Caco-2 (cell line): ENCODE results near the gene EMD. TPM values are rescaled to one million over a fixed set of nuclear protein-coding genes. Genes with fewer than 3 reads are reported as not detected.

Source experiments
- BruUV-seq: library from RNA; stranded (reverse); fragments of 400-500 nt; replicated peaks from 2 replicates; lab custom pipeline; 2021; lab: Mats Ljungman, UMichigan
- CTCF ChIA-PET: fragments of 300-600 bp; sonication (Branson Sonifier 250); formaldehyde crosslinking; loops from one replicate; lab custom pipeline; 2022; ENCODE audit warnings: antibody characterized with exemption; lab: Charles Lee
- POLR2A ChIA-PET: fragments of 300-600 bp; sonication (Branson Sonifier 250); formaldehyde crosslinking; loops from one replicate; lab custom pipeline; 2022; ENCODE audit warnings: antibody characterized with exemption; lab: Charles Lee
- DNase-seq, 2 experiments: peaks; one replicate each; pipeline versions ENCODE4 v3.0.0 to v3.0.0-alpha.2; 2020 to 2022
- H3K27me3 ChIP-seq: replicated peaks from 2 replicates; pipeline ENCODE4 v1.6.0; 2011; ENCODE audit warnings: low read length; ENCODE audit not compliant: control insufficient read depth, insufficient read depth
- H3K36me3 ChIP-seq: 2 replicates; pipeline ENCODE4 v1.5.1; 2011; ENCODE audit warnings: low read length; ENCODE audit not compliant: control insufficient read depth, insufficient read depth
- H3K4me1 ChIP-seq: fragments of 250-450 bp; sonication (Bioruptor Pico); 2 replicates; pipeline ENCODE4 v1.5.1; 2020; ENCODE audit warnings: mild to moderate bottlenecking
- H3K4me3 ChIP-seq: 2 replicates; pipeline ENCODE4 v1.5.1; 2011; ENCODE audit warnings: low read depth, mild to moderate bottlenecking, control low read depth, low read length
- H3K9me3 ChIP-seq: fragments of 250-450 bp; sonication (Bioruptor Pico); 2 replicates; pipeline ENCODE4 v1.5.1; 2020; ENCODE audit warnings: mild to moderate bottlenecking, moderate library complexity
- H3K27ac Mint-ChIP-seq: one replicate; pipeline ENCODE4 v1.8.0; 2022; ENCODE audit warnings: mixed read lengths; ENCODE audit not compliant: unreplicated experiment
- H3K27me3 Mint-ChIP-seq: one replicate; pipeline ENCODE4 v1.8.0; 2022; ENCODE audit warnings: mixed read lengths; ENCODE audit not compliant: insufficient read depth, unreplicated experiment
- H3K36me3 Mint-ChIP-seq: one replicate; pipeline ENCODE4 v1.8.0; 2022; ENCODE audit warnings: mild to moderate bottlenecking, mixed read lengths; ENCODE audit not compliant: insufficient read depth, unreplicated experiment
- H3K4me1 Mint-ChIP-seq: one replicate; pipeline ENCODE4 v1.8.0; 2022; ENCODE audit warnings: low read depth, mixed read lengths; ENCODE audit not compliant: unreplicated experiment
- H3K4me3 Mint-ChIP-seq: one replicate; pipeline ENCODE4 v1.8.0; 2022; ENCODE audit warnings: mild to moderate bottlenecking, moderate library complexity, mixed read lengths; ENCODE audit not compliant: unreplicated experiment
- H3K9me3 Mint-ChIP-seq: one replicate; pipeline ENCODE4 v1.8.0; 2022; ENCODE audit warnings: mixed read lengths; ENCODE audit not compliant: unreplicated experiment
- intact Hi-C: fragments of 100-400 bp; cut with micrococcal nuclease; formaldehyde crosslinking; loops from one replicate; pipeline ENCODE4 v1.10.0; 2022; ENCODE audit not compliant: unreplicated experiment
- total RNA-seq: library from RNA; stranded (reverse); gene quantifications from 2 replicates; pipeline ENCODE4 v1.2.3, GENCODE V29; 2022
- TF ChIP-seq, protein P1 (sequence below), 2 experiments: fragments of 200-600 bp in 1 of 2; IDR thresholded peaks; 1 replicate in 1 of 2; 2 replicates in 1 of 2; pipeline versions ENCODE4 v1.5.1 to v1.8.0; 2011 to 2022; ENCODE audit warnings: antibody characterized with exemption in 1 of 2, control low read depth in 1 of 2, inconsistent platforms in 1 of 2, low read depth in 1 of 2, low read length in 1 of 2, mild to moderate bottlenecking in 1 of 2, moderate library complexity in 1 of 2; ENCODE audit not compliant: insufficient read depth in 1 of 2, severe bottlenecking in 1 of 2, unreplicated experiment in 1 of 2

EMD gene
- total RNA-seq, 1 experiment from 2014 or later, result 70.1 TPM

DNA sequence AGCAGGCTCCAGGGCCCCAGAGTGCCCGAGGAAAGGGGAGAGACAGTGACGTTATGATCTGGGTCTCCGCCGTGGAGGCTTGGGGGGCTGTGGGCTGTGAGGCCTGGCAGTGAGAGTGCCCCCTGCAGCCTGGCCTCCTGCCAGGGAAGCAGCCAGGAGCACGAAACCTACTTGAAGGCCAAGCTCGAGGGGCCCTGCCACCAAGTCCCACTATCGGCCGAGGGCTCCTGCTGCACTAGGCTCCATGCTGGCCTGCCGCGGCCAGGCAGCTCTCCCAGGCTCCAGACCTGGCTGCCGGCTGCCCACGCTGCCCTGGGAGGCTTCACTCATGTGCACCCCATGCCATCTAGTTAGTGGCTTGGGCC lies 23.3 kb upstream of the EMD start:
- intact Hi-C loops, result no loop called here
- no peak overlapping the region for H3K4me3 Mint-ChIP-seq
- DNase-seq, result no peak
- Histone ChIP-seq H3K4me1 (no peaks in the 10 kb centered on the region), H3K27me3 (no peaks in the 10 kb centered on the region), H3K36me3 (peaks cover 3% of the 10 kb centered on the region), H3K4me3 (no peak overlapping the region), H3K9me3 (no peaks in the 10 kb centered on the region)
- H3K27ac Mint-ChIP-seq, result no peak overlapping the region
- TF ChIP-seq, protein P1, sequence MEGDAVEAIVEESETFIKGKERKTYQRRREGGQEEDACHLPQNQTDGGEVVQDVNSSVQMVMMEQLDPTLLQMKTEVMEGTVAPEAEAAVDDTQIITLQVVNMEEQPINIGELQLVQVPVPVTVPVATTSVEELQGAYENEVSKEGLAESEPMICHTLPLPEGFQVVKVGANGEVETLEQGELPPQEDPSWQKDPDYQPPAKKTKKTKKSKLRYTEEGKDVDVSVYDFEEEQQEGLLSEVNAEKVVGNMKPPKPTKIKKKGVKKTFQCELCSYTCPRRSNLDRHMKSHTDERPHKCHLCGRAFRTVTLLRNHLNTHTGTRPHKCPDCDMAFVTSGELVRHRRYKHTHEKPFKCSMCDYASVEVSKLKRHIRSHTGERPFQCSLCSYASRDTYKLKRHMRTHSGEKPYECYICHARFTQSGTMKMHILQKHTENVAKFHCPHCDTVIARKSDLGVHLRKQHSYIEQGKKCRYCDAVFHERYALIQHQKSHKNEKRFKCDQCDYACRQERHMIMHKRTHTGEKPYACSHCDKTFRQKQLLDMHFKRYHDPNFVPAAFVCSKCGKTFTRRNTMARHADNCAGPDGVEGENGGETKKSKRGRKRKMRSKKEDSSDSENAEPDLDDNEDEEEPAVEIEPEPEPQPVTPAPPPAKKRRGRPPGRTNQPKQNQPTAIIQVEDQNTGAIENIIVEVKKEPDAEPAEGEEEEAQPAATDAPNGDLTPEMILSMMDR (IDR thresholded peaks at IDR 0.05; ENCODE audit: insufficient read depth in 1 of 2, low read depth in 1 of 2, low read length in 1 of 2, severe bottlenecking in 1 of 2, unreplicated experiment in 1 of 2), result no peak
- ChIA-PET POLR2A (no interaction called here), CTCF (no interaction called here)
- BruUV-seq, result no TSS peak
- no peaks in the 10 kb centered on the region for H3K9me3 Mint-ChIP-seq
- no peaks in the 10 kb centered on the region for H3K4me1 Mint-ChIP-seq
- H3K36me3 Mint-ChIP-seq, result peaks cover 86% of the 10 kb centered on the region
- H3K27me3 Mint-ChIP-seq, result no peaks in the 10 kb centered on the region

DNA sequence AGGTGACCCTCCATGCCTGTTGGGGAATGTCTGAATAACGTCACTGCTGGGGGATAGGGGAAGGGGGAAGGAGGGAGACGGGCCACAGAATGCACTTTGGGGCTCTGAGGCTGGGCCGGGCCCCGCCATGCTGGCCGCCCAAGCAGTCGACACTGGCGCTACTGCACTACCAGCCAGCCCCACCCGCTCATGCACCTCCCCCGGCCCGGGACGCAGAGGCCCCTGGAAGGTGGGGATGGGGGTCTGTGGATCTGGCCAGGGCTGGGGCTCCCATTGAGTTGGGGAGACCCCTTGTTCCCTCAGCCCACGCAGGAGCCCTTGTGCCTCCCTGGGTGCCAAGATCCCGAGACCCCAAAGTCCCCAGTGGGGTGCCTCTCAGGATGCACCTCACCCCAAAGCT lies 22.5 kb upstream of the EMD start:
- H3K9me3 Mint-ChIP-seq, result no peaks in the 10 kb centered on the region
- no peak overlapping the region for H3K4me3 Mint-ChIP-seq
- H3K4me1 Mint-ChIP-seq, result no peaks in the 10 kb centered on the region
- POLR2A ChIA-PET, result no interaction called here
- no peak for DNase-seq
- H3K4me1 ChIP-seq, result no peaks in the 10 kb centered on the region
- CTCF ChIA-PET, result no interaction called here
- TF ChIP-seq, protein P1 (IDR thresholded peaks at IDR 0.05; ENCODE audit: insufficient read depth in 1 of 2, low read depth in 1 of 2, low read length in 1 of 2, severe bottlenecking in 1 of 2, unreplicated experiment in 1 of 2), result no peak
- H3K4me3 ChIP-seq, result no peak overlapping the region
- no peak overlapping the region for H3K27ac Mint-ChIP-seq
- no TSS peak for BruUV-seq
- peaks cover 3% of the 10 kb centered on the region for H3K36me3 ChIP-seq
- intact Hi-C loops, result no loop called here
- peaks cover 86% of the 10 kb centered on the region for H3K36me3 Mint-ChIP-seq
- H3K27me3 Mint-ChIP-seq, result no peaks in the 10 kb centered on the region
- no peaks in the 10 kb centered on the region for H3K9me3 ChIP-seq
- no peaks in the 10 kb centered on the region for H3K27me3 ChIP-seq

DNA sequence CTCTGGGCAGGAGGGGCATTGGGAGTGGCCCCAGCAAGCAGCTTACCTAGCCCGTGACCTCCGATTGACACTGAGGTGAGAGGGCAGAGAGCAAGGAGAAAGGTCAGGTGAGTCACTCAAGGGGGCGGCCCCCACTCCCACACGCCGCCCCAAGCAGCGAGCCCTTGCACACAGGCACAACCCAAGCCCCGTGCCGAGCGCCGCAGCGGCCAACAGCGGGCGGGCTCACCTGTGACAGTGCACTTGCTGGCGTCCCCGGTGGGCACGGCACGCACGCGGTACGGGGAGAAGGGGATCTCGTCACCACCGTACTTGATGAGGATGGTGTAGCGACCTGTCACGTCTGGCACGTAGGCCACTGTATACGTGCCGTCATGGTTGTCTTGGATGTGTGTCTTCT lies 21.9 kb upstream of the EMD start:
- Histone ChIP-seq H3K9me3 (no peaks in the 10 kb centered on the region), H3K4me3 (no peak overlapping the region), H3K27me3 (no peaks in the 10 kb centered on the region), H3K4me1 (no peaks in the 10 kb centered on the region), H3K36me3 (peaks cover 3% of the 10 kb centered on the region)
- Mint-ChIP-seq H3K27ac (no peak overlapping the region), H3K36me3 (peaks cover 86% of the 10 kb centered on the region), H3K4me3 (no peak overlapping the region), H3K4me1 (no peaks in the 10 kb centered on the region), H3K27me3 (no peaks in the 10 kb centered on the region), H3K9me3 (no peaks in the 10 kb centered on the region)
- intact Hi-C loops, result no loop called here
- ChIA-PET CTCF (no interaction called here), POLR2A (no interaction called here)
- DNase-seq, result no peak
- TF ChIP-seq, protein P1 (IDR thresholded peaks at IDR 0.05; ENCODE audit: insufficient read depth in 1 of 2, low read depth in 1 of 2, low read length in 1 of 2, severe bottlenecking in 1 of 2, unreplicated experiment in 1 of 2), result no peak
- BruUV-seq, result no TSS peak
